ENCODE results near the gene TECPR2.

TECPR2 gene

DNA sequence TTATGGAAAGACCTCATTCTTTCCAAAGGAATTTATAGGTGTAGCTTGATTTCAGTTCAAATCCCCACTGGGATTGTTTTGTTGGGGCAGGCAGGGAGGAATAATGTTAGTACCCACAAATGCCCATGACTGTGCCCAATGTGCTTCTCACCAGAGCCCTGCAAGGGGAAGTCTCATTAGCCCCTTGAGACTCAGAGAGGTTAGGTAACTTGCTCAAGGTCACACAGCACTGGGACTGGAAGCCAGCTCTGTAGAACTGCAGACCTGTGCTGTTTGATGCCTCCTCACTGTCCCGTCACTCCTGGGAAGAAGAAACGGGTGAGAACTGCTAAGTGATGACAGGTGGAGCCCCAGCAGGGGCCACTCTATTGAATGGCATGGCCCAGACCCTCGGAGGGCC, 138.0 kb downstream of the TECPR2 start:
- no peak overlapping the region for H3K4me3 ChIP-seq (ENCODE audit: low read depth, low read length)
- TF ChIP-seq, protein P1, sequence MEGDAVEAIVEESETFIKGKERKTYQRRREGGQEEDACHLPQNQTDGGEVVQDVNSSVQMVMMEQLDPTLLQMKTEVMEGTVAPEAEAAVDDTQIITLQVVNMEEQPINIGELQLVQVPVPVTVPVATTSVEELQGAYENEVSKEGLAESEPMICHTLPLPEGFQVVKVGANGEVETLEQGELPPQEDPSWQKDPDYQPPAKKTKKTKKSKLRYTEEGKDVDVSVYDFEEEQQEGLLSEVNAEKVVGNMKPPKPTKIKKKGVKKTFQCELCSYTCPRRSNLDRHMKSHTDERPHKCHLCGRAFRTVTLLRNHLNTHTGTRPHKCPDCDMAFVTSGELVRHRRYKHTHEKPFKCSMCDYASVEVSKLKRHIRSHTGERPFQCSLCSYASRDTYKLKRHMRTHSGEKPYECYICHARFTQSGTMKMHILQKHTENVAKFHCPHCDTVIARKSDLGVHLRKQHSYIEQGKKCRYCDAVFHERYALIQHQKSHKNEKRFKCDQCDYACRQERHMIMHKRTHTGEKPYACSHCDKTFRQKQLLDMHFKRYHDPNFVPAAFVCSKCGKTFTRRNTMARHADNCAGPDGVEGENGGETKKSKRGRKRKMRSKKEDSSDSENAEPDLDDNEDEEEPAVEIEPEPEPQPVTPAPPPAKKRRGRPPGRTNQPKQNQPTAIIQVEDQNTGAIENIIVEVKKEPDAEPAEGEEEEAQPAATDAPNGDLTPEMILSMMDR (IDR thresholded peaks at IDR 0.05; ENCODE audit: low read depth, low read length), result no peak

GRCh38 chr14:102501751-102502315, 139.1 kb downstream of the TECPR2 start:
- TF ChIP-seq, protein P1 (IDR thresholded peaks at IDR 0.05; ENCODE audit: low read depth, low read length), result no peak
- no peak overlapping the region for H3K4me3 ChIP-seq (ENCODE audit: low read depth, low read length)

DNA sequence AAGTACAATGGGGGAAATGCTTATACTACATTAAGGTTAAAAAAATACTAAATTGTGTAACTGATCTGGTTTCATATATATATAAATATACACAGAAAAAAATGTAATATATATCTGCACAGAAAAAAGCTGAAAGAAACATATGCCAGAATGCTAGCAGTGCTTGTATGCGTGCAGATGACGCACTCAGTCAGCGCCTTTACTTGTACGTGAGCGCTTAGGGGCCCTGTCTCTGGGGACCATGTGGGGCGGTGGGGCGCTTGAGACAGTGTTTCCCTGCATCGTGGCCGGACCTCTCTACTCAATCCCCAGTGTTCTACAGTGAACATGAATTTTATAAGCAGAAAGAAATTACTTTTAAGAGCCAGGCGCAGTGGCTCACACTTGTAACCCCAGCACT, 139.8 kb downstream of the TECPR2 start:
- TF ChIP-seq, protein P1 (IDR thresholded peaks at IDR 0.05; ENCODE audit: low read depth, low read length), result no peak
- H3K4me3 ChIP-seq (ENCODE audit: low read depth, low read length), result no peak overlapping the region

- TF ChIP-seq, protein P1 (IDR thresholded peaks at IDR 0.05; ENCODE audit: low read depth, low read length), result no peak
- H3K4me3 ChIP-seq (ENCODE audit: low read depth, low read length), result no peak overlapping the region
Measured at GRCh38 chr14:102503641-102504327, 141.0 kb downstream of the TECPR2 start.

- TF ChIP-seq, protein P1 (IDR thresholded peaks at IDR 0.05; ENCODE audit: low read depth, low read length), result no peak
- no peak overlapping the region for H3K4me3 ChIP-seq (ENCODE audit: low read depth, low read length)
Measured at GRCh38 chr14:102504328-102504999, 141.7 kb downstream of the TECPR2 start.

DNA sequence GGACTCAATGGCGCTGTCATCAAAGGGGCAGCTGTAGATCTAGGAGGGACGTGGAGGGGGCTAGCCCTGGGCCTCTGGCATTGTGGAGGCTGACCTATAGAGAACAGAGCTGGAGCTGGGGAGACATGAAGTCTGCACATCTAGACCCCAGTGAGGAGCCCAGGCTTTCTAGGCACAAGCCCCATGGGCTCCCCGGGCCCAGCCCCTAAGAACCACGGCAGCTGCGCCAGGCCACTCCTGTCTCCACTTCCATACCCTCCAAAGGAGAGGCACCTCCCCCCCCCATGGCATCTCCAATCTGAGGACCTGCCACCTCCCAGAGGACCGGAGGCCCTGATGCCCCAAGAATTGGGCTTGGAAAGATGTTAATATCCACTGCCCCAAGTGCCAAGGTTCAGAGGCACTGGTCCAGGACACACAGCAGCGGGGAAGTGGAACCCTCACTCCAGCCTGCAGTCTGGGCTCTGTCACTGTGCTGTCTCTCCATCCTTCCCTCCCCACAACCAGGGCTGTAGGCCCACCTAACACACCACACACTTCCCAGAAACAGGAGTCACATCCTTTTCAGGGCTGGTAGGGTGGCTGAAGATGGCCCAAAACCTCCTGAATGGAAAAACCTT, 142.4 kb downstream of the TECPR2 start:
- H3K4me3 ChIP-seq (ENCODE audit: low read depth, low read length), result no peak overlapping the region
- TF ChIP-seq, protein P1 (IDR thresholded peaks at IDR 0.05; ENCODE audit: low read depth, low read length), result no peak
